ENCODE data around the gene CIDEC. TPM values are rescaled to one million over a fixed set of nuclear protein-coding genes. Genes with fewer than 3 reads are reported as not detected.

The CIDEC gene
- total and polyA plus RNA-seq, 9 of the 15 experiments (the other 6 are each of a cell fraction or from before 2014, with no cell fraction given): not detected

DNA sequence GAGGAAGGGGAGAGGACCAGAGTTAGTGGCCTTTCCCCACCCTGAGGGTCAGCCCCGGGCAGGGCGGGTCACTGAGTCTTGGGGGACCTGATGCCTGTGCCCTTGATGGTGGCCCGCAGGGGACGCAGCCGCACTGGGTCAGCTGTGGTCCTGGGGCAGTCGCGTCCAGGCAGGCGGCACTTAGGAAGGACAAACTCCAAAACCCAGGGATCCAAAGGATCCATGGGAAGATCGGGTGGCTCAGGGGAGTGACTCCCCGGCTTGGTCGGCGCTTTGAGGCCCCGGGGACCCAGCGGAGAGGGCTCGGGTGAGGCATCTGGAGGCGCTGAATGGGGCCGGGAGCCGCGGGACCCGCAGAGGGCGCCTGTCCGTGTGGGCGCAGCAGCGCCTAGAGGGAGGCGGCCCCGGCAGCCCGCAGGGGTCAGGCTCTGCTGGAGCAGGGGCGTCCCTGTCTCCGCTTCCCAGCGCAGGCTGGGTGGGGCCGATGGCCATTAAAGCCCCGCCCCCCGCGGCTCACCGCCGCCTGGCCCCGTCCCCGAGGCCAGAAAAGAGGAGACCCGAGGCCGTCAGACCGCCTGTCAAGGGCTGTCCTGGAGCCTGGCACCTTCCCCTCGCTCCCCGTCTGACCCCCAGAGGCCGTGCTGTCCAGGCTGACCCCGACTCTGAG, 17.5 kb downstream of the CIDEC start (continued):
- TF ChIP-seq, protein P1, sequence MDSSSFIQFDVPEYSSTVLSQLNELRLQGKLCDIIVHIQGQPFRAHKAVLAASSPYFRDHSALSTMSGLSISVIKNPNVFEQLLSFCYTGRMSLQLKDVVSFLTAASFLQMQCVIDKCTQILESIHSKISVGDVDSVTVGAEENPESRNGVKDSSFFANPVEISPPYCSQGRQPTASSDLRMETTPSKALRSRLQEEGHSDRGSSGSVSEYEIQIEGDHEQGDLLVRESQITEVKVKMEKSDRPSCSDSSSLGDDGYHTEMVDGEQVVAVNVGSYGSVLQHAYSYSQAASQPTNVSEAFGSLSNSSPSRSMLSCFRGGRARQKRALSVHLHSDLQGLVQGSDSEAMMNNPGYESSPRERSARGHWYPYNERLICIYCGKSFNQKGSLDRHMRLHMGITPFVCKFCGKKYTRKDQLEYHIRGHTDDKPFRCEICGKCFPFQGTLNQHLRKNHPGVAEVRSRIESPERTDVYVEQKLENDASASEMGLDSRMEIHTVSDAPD (CRISPR knock-in tag; IDR thresholded peaks at IDR 0.05): no peak
- no peak; the same call in 1 of the 2 replicates for TF ChIP-seq PHF21A (IDR thresholded peaks at IDR 0.05; ENCODE audit: borderline replicate concordance, low read depth)
- TF ChIP-seq BDP1 (IDR thresholded peaks at IDR 0.05; ENCODE audit: insufficient read depth, insufficient read length): no peak
- peak; percentile 79; the same call in 1 of the 2 replicates for TF ChIP-seq RBM34 (IDR thresholded peaks at IDR 0.05; ENCODE audit: borderline replicate concordance, insufficient read depth, low read length)
- TF ChIP-seq, protein P2, sequence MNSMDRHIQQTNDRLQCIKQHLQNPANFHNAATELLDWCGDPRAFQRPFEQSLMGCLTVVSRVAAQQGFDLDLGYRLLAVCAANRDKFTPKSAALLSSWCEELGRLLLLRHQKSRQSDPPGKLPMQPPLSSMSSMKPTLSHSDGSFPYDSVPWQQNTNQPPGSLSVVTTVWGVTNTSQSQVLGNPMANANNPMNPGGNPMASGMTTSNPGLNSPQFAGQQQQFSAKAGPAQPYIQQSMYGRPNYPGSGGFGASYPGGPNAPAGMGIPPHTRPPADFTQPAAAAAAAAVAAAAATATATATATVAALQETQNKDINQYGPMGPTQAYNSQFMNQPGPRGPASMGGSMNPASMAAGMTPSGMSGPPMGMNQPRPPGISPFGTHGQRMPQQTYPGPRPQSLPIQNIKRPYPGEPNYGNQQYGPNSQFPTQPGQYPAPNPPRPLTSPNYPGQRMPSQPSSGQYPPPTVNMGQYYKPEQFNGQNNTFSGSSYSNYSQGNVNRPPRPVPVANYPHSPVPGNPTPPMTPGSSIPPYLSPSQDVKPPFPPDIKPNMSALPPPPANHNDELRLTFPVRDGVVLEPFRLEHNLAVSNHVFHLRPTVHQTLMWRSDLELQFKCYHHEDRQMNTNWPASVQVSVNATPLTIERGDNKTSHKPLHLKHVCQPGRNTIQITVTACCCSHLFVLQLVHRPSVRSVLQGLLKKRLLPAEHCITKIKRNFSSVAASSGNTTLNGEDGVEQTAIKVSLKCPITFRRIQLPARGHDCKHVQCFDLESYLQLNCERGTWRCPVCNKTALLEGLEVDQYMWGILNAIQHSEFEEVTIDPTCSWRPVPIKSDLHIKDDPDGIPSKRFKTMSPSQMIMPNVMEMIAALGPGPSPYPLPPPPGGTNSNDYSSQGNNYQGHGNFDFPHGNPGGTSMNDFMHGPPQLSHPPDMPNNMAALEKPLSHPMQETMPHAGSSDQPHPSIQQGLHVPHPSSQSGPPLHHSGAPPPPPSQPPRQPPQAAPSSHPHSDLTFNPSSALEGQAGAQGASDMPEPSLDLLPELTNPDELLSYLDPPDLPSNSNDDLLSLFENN (IDR thresholded peaks at IDR 0.05; ENCODE audit: low read depth in 2 of 2, low read length in 2 of 2): peak; percentile 28 to 58; a peak in 2 of 4 replicates
- no peak for TF ChIP-seq BCL6 (CRISPR knock-in tag; IDR thresholded peaks at IDR 0.05)
- TF ChIP-seq, protein P3, sequence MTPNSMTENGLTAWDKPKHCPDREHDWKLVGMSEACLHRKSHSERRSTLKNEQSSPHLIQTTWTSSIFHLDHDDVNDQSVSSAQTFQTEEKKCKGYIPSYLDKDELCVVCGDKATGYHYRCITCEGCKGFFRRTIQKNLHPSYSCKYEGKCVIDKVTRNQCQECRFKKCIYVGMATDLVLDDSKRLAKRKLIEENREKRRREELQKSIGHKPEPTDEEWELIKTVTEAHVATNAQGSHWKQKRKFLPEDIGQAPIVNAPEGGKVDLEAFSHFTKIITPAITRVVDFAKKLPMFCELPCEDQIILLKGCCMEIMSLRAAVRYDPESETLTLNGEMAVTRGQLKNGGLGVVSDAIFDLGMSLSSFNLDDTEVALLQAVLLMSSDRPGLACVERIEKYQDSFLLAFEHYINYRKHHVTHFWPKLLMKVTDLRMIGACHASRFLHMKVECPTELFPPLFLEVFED (CRISPR knock-in tag; conservative IDR thresholded peaks at IDR 0.05): no peak; the same call in 1 of the 2 replicates
- no peak for TF ChIP-seq ZBED1 (IDR thresholded peaks at IDR 0.05)
- peak; percentile 51; the same call in 1 of the 2 replicates for TF ChIP-seq ZNF384 (IDR thresholded peaks at IDR 0.05; ENCODE audit: low read depth, low read length)
- no peak for TF ChIP-seq ZC3H11A (IDR thresholded peaks at IDR 0.05; ENCODE audit: low read depth, low read length)
- no peak for TF ChIP-seq PTRF (tag; IDR thresholded peaks at IDR 0.05)
- TF ChIP-seq SMARCA5 (IDR thresholded peaks at IDR 0.05): peak; percentile 37; the same call in 1 of the 2 replicates
- TF ChIP-seq, protein P4, sequence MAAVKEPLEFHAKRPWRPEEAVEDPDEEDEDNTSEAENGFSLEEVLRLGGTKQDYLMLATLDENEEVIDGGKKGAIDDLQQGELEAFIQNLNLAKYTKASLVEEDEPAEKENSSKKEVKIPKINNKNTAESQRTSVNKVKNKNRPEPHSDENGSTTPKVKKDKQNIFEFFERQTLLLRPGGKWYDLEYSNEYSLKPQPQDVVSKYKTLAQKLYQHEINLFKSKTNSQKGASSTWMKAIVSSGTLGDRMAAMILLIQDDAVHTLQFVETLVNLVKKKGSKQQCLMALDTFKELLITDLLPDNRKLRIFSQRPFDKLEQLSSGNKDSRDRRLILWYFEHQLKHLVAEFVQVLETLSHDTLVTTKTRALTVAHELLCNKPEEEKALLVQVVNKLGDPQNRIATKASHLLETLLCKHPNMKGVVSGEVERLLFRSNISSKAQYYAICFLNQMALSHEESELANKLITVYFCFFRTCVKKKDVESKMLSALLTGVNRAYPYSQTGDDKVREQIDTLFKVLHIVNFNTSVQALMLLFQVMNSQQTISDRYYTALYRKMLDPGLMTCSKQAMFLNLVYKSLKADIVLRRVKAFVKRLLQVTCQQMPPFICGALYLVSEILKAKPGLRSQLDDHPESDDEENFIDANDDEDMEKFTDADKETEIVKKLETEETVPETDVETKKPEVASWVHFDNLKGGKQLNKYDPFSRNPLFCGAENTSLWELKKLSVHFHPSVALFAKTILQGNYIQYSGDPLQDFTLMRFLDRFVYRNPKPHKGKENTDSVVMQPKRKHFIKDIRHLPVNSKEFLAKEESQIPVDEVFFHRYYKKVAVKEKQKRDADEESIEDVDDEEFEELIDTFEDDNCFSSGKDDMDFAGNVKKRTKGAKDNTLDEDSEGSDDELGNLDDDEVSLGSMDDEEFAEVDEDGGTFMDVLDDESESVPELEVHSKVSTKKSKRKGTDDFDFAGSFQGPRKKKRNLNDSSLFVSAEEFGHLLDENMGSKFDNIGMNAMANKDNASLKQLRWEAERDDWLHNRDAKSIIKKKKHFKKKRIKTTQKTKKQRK (IDR thresholded peaks at IDR 0.05; ENCODE audit: borderline replicate concordance, low read depth, low read length): no peak
- TF ChIP-seq NUFIP1 (IDR thresholded peaks at IDR 0.05; ENCODE audit: partially characterized antibody): no peak
- peak; percentile 88 for TF ChIP-seq SP1 (CRISPR knock-in tag; IDR thresholded peaks at IDR 0.05)
- TF ChIP-seq ZNF717 (CRISPR knock-in tag; IDR thresholded peaks at IDR 0.05): no peak
- TF ChIP-seq, protein P5, sequence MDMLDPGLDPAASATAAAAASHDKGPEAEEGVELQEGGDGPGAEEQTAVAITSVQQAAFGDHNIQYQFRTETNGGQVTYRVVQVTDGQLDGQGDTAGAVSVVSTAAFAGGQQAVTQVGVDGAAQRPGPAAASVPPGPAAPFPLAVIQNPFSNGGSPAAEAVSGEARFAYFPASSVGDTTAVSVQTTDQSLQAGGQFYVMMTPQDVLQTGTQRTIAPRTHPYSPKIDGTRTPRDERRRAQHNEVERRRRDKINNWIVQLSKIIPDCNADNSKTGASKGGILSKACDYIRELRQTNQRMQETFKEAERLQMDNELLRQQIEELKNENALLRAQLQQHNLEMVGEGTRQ (CRISPR knock-in tag; IDR thresholded peaks at IDR 0.05): no peak
- TF ChIP-seq NR4A1 (CRISPR knock-in tag; IDR thresholded peaks at IDR 0.05): no peak
- peak; percentile 75 for TF ChIP-seq NR4A1 (tag; IDR thresholded peaks at IDR 0.05)
